WTC11 (cell line): ENCODE measurements around the gene AGL. TPM values are rescaled to one million over a fixed set of nuclear protein-coding genes. Genes with fewer than 3 reads are reported as not detected.

Source experiments
- ATAC-seq: fragments of 200-7000 bp; cut with Tn5 transposase; 2 replicates; pipeline ENCODE4 v1.10.0; 2021; ENCODE audit warnings: mild to moderate bottlenecking, moderate library complexity
- CTCF ChIA-PET: fragments of 300-600 bp; sonication (Branson Sonifier 250); formaldehyde crosslinking; loops from one replicate; lab custom pipeline; 2021; ENCODE audit warnings: antibody characterized with exemption; lab: Charles Lee
- POLR2A ChIA-PET: fragments of 350-600 bp; sonication (Branson Sonifier 250); formaldehyde crosslinking; loops from one replicate; lab custom pipeline; 2021; ENCODE audit warnings: antibody characterized with exemption; lab: Charles Lee
- DNase-seq: peaks from one replicate; pipeline ENCODE4 v3.0.0; 2021; ENCODE audit warnings: low spot score
- H3K27ac Mint-ChIP-seq: 2 replicates; pipeline ENCODE4 v1.8.0; 2021; ENCODE audit warnings: mixed read lengths
- H3K27me3 Mint-ChIP-seq: 2 replicates; pipeline ENCODE4 v1.8.0; 2021; ENCODE audit warnings: low read depth, mild to moderate bottlenecking, moderate library complexity, mixed read lengths
- H3K36me3 Mint-ChIP-seq: 2 replicates; pipeline ENCODE4 v1.8.0; 2021; ENCODE audit warnings: mixed read lengths
- H3K4me1 Mint-ChIP-seq: 2 replicates; pipeline ENCODE4 v1.8.0; 2022; ENCODE audit warnings: mixed read lengths
- H3K4me3 Mint-ChIP-seq: 2 replicates; pipeline ENCODE4 v1.8.0; 2021; ENCODE audit warnings: mild to moderate bottlenecking, moderate library complexity, mixed read lengths
- H3K9me3 Mint-ChIP-seq: 2 replicates; pipeline ENCODE4 v1.8.0; 2021; ENCODE audit warnings: mixed read lengths
- ARID4B ChIP-seq: sonication (generic); formaldehyde crosslinking; IDR thresholded peaks from 2 replicates; pipeline ENCODE4 v1.8.0; 2023; ENCODE audit warnings: missing genetic modification reagents, mild to moderate bottlenecking, borderline replicate concordance
- ATF2 ChIP-seq: sonication (generic); formaldehyde crosslinking; IDR thresholded peaks from 2 replicates; pipeline ENCODE4 v1.8.1; 2022; ENCODE audit warnings: low read depth, missing genetic modification reagents, borderline replicate concordance
- ATF3 ChIP-seq: sonication (generic); formaldehyde crosslinking; conservative IDR thresholded peaks from 2 replicates; pipeline ENCODE4 v1.8.1; 2022; ENCODE audit warnings: mild to moderate bottlenecking, missing genetic modification reagents
- CREM ChIP-seq: sonication (generic); formaldehyde crosslinking; IDR thresholded peaks from 2 replicates; pipeline ENCODE4 v1.8.1; 2022; ENCODE audit warnings: mild to moderate bottlenecking, missing genetic modification reagents, moderate library complexity
- E2F4 ChIP-seq: sonication (generic); formaldehyde crosslinking; IDR thresholded peaks from 2 replicates; pipeline ENCODE4 v1.8.1; 2022; ENCODE audit warnings: low read depth, mild to moderate bottlenecking, moderate library complexity, missing genetic modification reagents, borderline replicate concordance
- FOXJ3 ChIP-seq: sonication (generic); formaldehyde crosslinking; IDR thresholded peaks from 2 replicates; pipeline ENCODE4 v1.9.0; 2021; ENCODE audit warnings: missing genetic modification reagents, mild to moderate bottlenecking, borderline replicate concordance
- FOXK1 ChIP-seq: sonication (generic); formaldehyde crosslinking; IDR thresholded peaks from 2 replicates; pipeline ENCODE4 v1.8.0; 2022; ENCODE audit warnings: mild to moderate bottlenecking, moderate library complexity, missing genetic modification reagents
- JUN ChIP-seq: sonication (generic); formaldehyde crosslinking; IDR thresholded peaks from 2 replicates; pipeline ENCODE4 v1.8.0; 2023; ENCODE audit warnings: mild to moderate bottlenecking, missing genetic modification reagents
- MLX ChIP-seq: sonication (generic); formaldehyde crosslinking; IDR thresholded peaks from 2 replicates; pipeline ENCODE4 v1.8.1; 2023; ENCODE audit warnings: mild to moderate bottlenecking, missing genetic modification reagents, moderate library complexity
- MXD4 ChIP-seq: fragments of 250-450 bp; sonication (Bioruptor Pico); IDR thresholded peaks from 2 replicates; pipeline ENCODE4 v1.8.0; 2021; ENCODE audit warnings: mild to moderate bottlenecking, moderate library complexity, borderline replicate concordance
- MYBL2 ChIP-seq: sonication (generic); formaldehyde crosslinking; IDR thresholded peaks from 2 replicates; pipeline ENCODE4 v1.8.1; 2023; ENCODE audit warnings: mild to moderate bottlenecking, moderate library complexity, missing genetic modification reagents
- NR1H2 ChIP-seq: sonication (generic); formaldehyde crosslinking; IDR thresholded peaks from 2 replicates; pipeline ENCODE4 v1.9.0; 2021; ENCODE audit warnings: mild to moderate bottlenecking, moderate library complexity, missing genetic modification reagents
- NR2C2 ChIP-seq: sonication (generic); formaldehyde crosslinking; IDR thresholded peaks from 2 replicates; pipeline ENCODE4 v1.8.0; 2022; ENCODE audit warnings: mild to moderate bottlenecking, missing genetic modification reagents
- NR3C1 ChIP-seq: sonication (generic); formaldehyde crosslinking; conservative IDR thresholded peaks from 2 replicates; pipeline ENCODE4 v1.8.1; 2023; ENCODE audit warnings: low read depth, mild to moderate bottlenecking, missing genetic modification reagents
- RORB ChIP-seq: fragments of 250-450 bp; sonication (Bioruptor Pico); IDR thresholded peaks from 2 replicates; pipeline ENCODE4 v1.9.0; 2021; ENCODE audit warnings: mild to moderate bottlenecking
- SOX15 ChIP-seq: fragments of 250-450 bp; sonication (Bioruptor Pico); IDR thresholded peaks from 2 replicates; pipeline ENCODE4 v1.9.0; 2021; ENCODE audit warnings: mild to moderate bottlenecking
- TEAD1 ChIP-seq: sonication (generic); formaldehyde crosslinking; IDR thresholded peaks from 2 replicates; pipeline ENCODE4 v1.8.0; 2022; ENCODE audit warnings: mild to moderate bottlenecking, missing genetic modification reagents
- TP53 ChIP-seq: sonication (generic); formaldehyde crosslinking; IDR thresholded peaks from 2 replicates; pipeline ENCODE4 v1.8.1; 2023; ENCODE audit warnings: mild to moderate bottlenecking, missing genetic modification reagents
- ZBTB21 ChIP-seq: sonication (generic); formaldehyde crosslinking; IDR thresholded peaks from 2 replicates; pipeline ENCODE4 v1.8.1; 2023; ENCODE audit warnings: mild to moderate bottlenecking, missing genetic modification reagents, borderline replicate concordance
- ZMAT4 ChIP-seq: fragments of 250-450 bp; sonication (Bioruptor Pico); IDR thresholded peaks from 2 replicates; pipeline ENCODE4 v1.9.0; 2021; ENCODE audit warnings: mild to moderate bottlenecking
- ZNF121 ChIP-seq: sonication (generic); formaldehyde crosslinking; IDR thresholded peaks from 2 replicates; pipeline ENCODE4 v1.8.0; 2023; ENCODE audit warnings: missing genetic modification reagents
- ZNF219 ChIP-seq: sonication (generic); formaldehyde crosslinking; IDR thresholded peaks from 2 replicates; pipeline ENCODE4 v1.8.0; 2023; ENCODE audit warnings: missing genetic modification reagents, mild to moderate bottlenecking, borderline replicate concordance
- ZNF317 ChIP-seq: sonication (generic); formaldehyde crosslinking; IDR thresholded peaks from 2 replicates; pipeline ENCODE4 v1.8.1; 2023; ENCODE audit warnings: low read depth, mild to moderate bottlenecking, moderate library complexity, missing genetic modification reagents, borderline replicate concordance
- ZNF423 ChIP-seq: fragments of 250-450 bp; sonication (Bioruptor Pico); IDR thresholded peaks from 2 replicates; pipeline ENCODE4 v2.1.2; 2022; ENCODE audit warnings: mild to moderate bottlenecking, moderate library complexity
- ZNF671 ChIP-seq: fragments of 250-450 bp; sonication (Bioruptor Pico); IDR thresholded peaks from 2 replicates; pipeline ENCODE4 v1.8.0; 2021; ENCODE audit warnings: mild to moderate bottlenecking
- total RNA-seq: library from RNA; stranded (reverse); gene quantifications from 3 replicates; pipeline ENCODE4 v1.2.3, GENCODE V29; 2021

The AGL gene
- total RNA-seq, 1 experiment from 2014 or later = 22.5 TPM

GRCh38 chr1:99825098-99825497, 25.1 kb upstream of the AGL start:
- Mint-ChIP-seq H3K36me3 (peaks cover 14% of the 10 kb centered on the region), H3K27me3 (no peaks in the 10 kb centered on the region), H3K27ac (no peak overlapping the region), H3K9me3 (peaks cover 22% of the 10 kb centered on the region), H3K4me1 (no peaks in the 10 kb centered on the region), H3K4me3 (no peak overlapping the region)
- no peak for DNase-seq
- ChIA-PET CTCF (no interaction called here), POLR2A (no interaction called here)
- ATAC-seq = no peak
- TF ChIP-seq RORB (CRISPR knock-in tag) = no peak
- TF ChIP-seq ZNF423 (CRISPR knock-in tag) = no peak
- no peak for TF ChIP-seq TEAD1 (CRISPR knock-in tag)
- TF ChIP-seq FOXJ3 (CRISPR knock-in tag) = no peak
- no peak for TF ChIP-seq MXD4 (CRISPR knock-in tag)

- Mint-ChIP-seq H3K4me3 (no peak overlapping the region), H3K27me3 (no peaks in the 10 kb centered on the region), H3K27ac (no peak overlapping the region), H3K36me3 (peaks cover 14% of the 10 kb centered on the region), H3K4me1 (no peaks in the 10 kb centered on the region), H3K9me3 (peaks cover 22% of the 10 kb centered on the region)
- no peak for DNase-seq
- ChIA-PET CTCF (no interaction called here), POLR2A (no interaction called here)
- ATAC-seq = no peak
- TF ChIP-seq FOXK1 (CRISPR knock-in tag) = no peak
- no peak for TF ChIP-seq MYBL2 (CRISPR knock-in tag)
- TF ChIP-seq ZNF219 (CRISPR knock-in tag) = no peak
- TF ChIP-seq NR2C2 (CRISPR knock-in tag) = no peak
- no peak for TF ChIP-seq ZBTB21 (CRISPR knock-in tag)
- TF ChIP-seq NR1H2 (CRISPR knock-in tag) = no peak
- no peak for TF ChIP-seq E2F4 (CRISPR knock-in tag)
- no peak for TF ChIP-seq CREM
- no peak for TF ChIP-seq ZNF317 (CRISPR knock-in tag)
- TF ChIP-seq ZNF121 (CRISPR knock-in tag) = no peak
- TF ChIP-seq ZMAT4 (CRISPR knock-in tag) = no peak
- no peak for TF ChIP-seq ATF2
- TF ChIP-seq TP53 (CRISPR knock-in tag) = no peak
- TF ChIP-seq NR3C1 (CRISPR knock-in tag) = no peak
- TF ChIP-seq ATF3 (CRISPR knock-in tag) = no peak
- TF ChIP-seq SOX15 (CRISPR knock-in tag) = no peak
- TF ChIP-seq, all 79 proteins: peak for 0
Measured at GRCh38 chr1:99825702-99826101, 24.5 kb upstream of the AGL start.

GRCh38 chr1:99827970-99828369, 22.2 kb upstream of the AGL start:
- CTCF ChIA-PET = interaction anchor here (0.9 kb wide), 1 partner anchor 108 kb away, joined by 3 read pairs; no protein-coding TSS in a partner anchor
- TF ChIP-seq JUN (CRISPR knock-in tag) (no peak), ZNF671 (CRISPR knock-in tag) (no peak), ZNF219 (CRISPR knock-in tag) (no peak), MLX (CRISPR knock-in tag) (no peak), ARID4B (CRISPR knock-in tag) (no peak), RORB (CRISPR knock-in tag) (no peak)
- H3K27ac Mint-ChIP-seq = no peak overlapping the region

More at GRCh38 chr1:99827970-99828369, 22.2 kb upstream of the AGL start:
- H3K9me3 Mint-ChIP-seq = peaks cover 31% of the 10 kb centered on the region
- POLR2A ChIA-PET = no interaction called here
- no peaks in the 10 kb centered on the region for H3K27me3 Mint-ChIP-seq
- no peak overlapping the region for H3K4me3 Mint-ChIP-seq
- DNase-seq (no peak), ATAC-seq (no peak)
- no peaks in the 10 kb centered on the region for H3K4me1 Mint-ChIP-seq
- H3K36me3 Mint-ChIP-seq = peaks cover 17% of the 10 kb centered on the region
